Activated CD8-positive, alpha-beta memory T cell treated with anti-CD3 and anti-CD28 coated beads, Interleukin-2, amount 10 ng/mL, durations not matched to agents 7 days and 5 days (primary cell): Measurements from ENCODE around the gene SLC35E3. TPM values are rescaled to one million over a fixed set of nuclear protein-coding genes. Genes with fewer than 3 reads are reported as not detected.
A peak's percentile ranks its signal among the peaks of the same experiment; 100 is the strongest.
"Not testable (repeated sequence)": the region's sequence is repeated elsewhere in the genome, so short reads cannot be mapped to it uniquely, and the experiment has no call there.

ENCODE experiments used
- ATAC-seq: fragments of 150-1000 bp; cut with Tn5 transposase; one replicate; pipeline ENCODE4 v1.10.0; 2021; ENCODE audit warnings: moderate library complexity
- CTCF ChIA-PET: fragments of 350-600 bp; sonication (Branson Sonifier 250); formaldehyde crosslinking; loops from one replicate; lab custom pipeline; 2021; ENCODE audit warnings: antibody characterized with exemption; lab: Charles Lee
- DNase-seq: peaks from one replicate; pipeline ENCODE4 v3.0.0-alpha.2; 2020
- H3K27ac Mint-ChIP-seq: one replicate; pipeline ENCODE4 v1.8.0; 2021; ENCODE audit warnings: mild to moderate bottlenecking, mixed read lengths
- H3K27me3 Mint-ChIP-seq: one replicate; pipeline ENCODE4 v1.8.0; 2021; ENCODE audit warnings: mixed read lengths
- H3K36me3 Mint-ChIP-seq: one replicate; pipeline ENCODE4 v1.8.0; 2021; ENCODE audit warnings: mild to moderate bottlenecking, mixed read lengths
- H3K4me1 Mint-ChIP-seq: one replicate; pipeline ENCODE4 v1.8.0; 2021; ENCODE audit warnings: mixed read lengths
- H3K4me3 Mint-ChIP-seq: one replicate; pipeline ENCODE4 v1.8.0; 2021; ENCODE audit warnings: mild to moderate bottlenecking, moderate library complexity, mixed read lengths
- H3K9me3 Mint-ChIP-seq: one replicate; pipeline ENCODE4 v1.8.0; 2022; ENCODE audit warnings: low read depth, mixed read lengths
- total RNA-seq, 2 experiments: library from RNA; stranded (reverse); gene quantifications; one replicate each; pipeline ENCODE4 v1.2.3, GENCODE V29; 2021

SLC35E3 gene
- total RNA-seq, 2 experiments from 2014 or later: 10.3 to 10.8 TPM

GRCh38 chr12:68814490-68815231 lies 68.7 kb downstream of the SLC35E3 start:
- peak; percentile 10 for ATAC-seq

GRCh38 chr12:68815232-68815927 lies 69.4 kb downstream of the SLC35E3 start:
- Mint-ChIP-seq H3K9me3 (no peaks in the 10 kb centered on the region), H3K27ac (peak overlapping the region; percentile 35), H3K27me3 (no peaks in the 10 kb centered on the region), H3K4me3 (peak overlapping the region; percentile 35), H3K36me3 (peaks cover 63% of the 10 kb centered on the region), H3K4me1 (peaks cover 61% of the 10 kb centered on the region)
- ATAC-seq (peak; percentile 23), DNase-seq (no peak)
- CTCF ChIA-PET: interaction anchor here (0.6 to 5.9 kb wide), 3 partner anchors 15 to 316 kb away, joined by 3 to 40 read pairs (median 3); no protein-coding TSS in a partner anchor

More at GRCh38 chr12:68814490-68815231, 68.7 kb downstream of the SLC35E3 start:
- CTCF ChIA-PET: interaction anchor here (0.9 to 5.9 kb wide), 3 partner anchors 9 to 146 kb away, joined by 3 to 40 read pairs (median 3); no protein-coding TSS in a partner anchor
- Mint-ChIP-seq H3K4me3 (peak overlapping the region; percentile 35), H3K4me1 (peaks cover 62% of the 10 kb centered on the region), H3K9me3 (no peaks in the 10 kb centered on the region), H3K27me3 (no peaks in the 10 kb centered on the region), H3K36me3 (peaks cover 63% of the 10 kb centered on the region), H3K27ac (peak overlapping the region; percentile 35)
- no peak for DNase-seq

GRCh38 chr12:68815928-68816800 lies 70.2 kb downstream of the SLC35E3 start:
- H3K27me3 Mint-ChIP-seq: no peaks in the 10 kb centered on the region
- H3K4me1 Mint-ChIP-seq: peaks cover 61% of the 10 kb centered on the region
- DNase-seq (no peak), ATAC-seq (no peak)
- H3K27ac Mint-ChIP-seq: peak overlapping the region; percentile 70
- H3K4me3 Mint-ChIP-seq: no peak overlapping the region
- H3K9me3 Mint-ChIP-seq: no peaks in the 10 kb centered on the region
- H3K36me3 Mint-ChIP-seq: peaks cover 63% of the 10 kb centered on the region
- CTCF ChIA-PET: interaction anchor here (0.6 to 5.9 kb wide), 4 partner anchors 8 to 317 kb away, joined by 3 to 44 read pairs (median 24); partner anchors contain the start of gene MDM2

GRCh38 chr12:68819481-68819880 lies 73.5 kb downstream of the SLC35E3 start:
- Mint-ChIP-seq H3K36me3 (peaks cover 62% of the 10 kb centered on the region), H3K4me1 (peaks cover 46% of the 10 kb centered on the region)
- H3K4me3 Mint-ChIP-seq, ATAC-seq, H3K9me3 Mint-ChIP-seq, H3K27me3 Mint-ChIP-seq, DNase-seq, H3K27ac Mint-ChIP-seq: not testable (repeated sequence)
- CTCF ChIA-PET: interaction anchor here (1.0 to 5.8 kb wide), 4 partner anchors 10 to 84 kb away, joined by 3 to 44 read pairs (median 4); no protein-coding TSS in a partner anchor

GRCh38 chr12:68821357-68822188 lies 75.6 kb downstream of the SLC35E3 start:
- peaks cover 36% of the 10 kb centered on the region for H3K4me1 Mint-ChIP-seq
- CTCF ChIA-PET: interaction anchor here (1.6 to 5.8 kb wide), 2 partner anchors 9 to 21 kb away, joined by 4 to 44 read pairs; no protein-coding TSS in a partner anchor
- DNase-seq: no peak
- no peak overlapping the region for H3K4me3 Mint-ChIP-seq
- no peaks in the 10 kb centered on the region for H3K9me3 Mint-ChIP-seq
- peaks cover 59% of the 10 kb centered on the region for H3K36me3 Mint-ChIP-seq
- H3K27me3 Mint-ChIP-seq: no peaks in the 10 kb centered on the region
- H3K27ac Mint-ChIP-seq: peak overlapping the region; percentile 68
- peak; percentile 27 for ATAC-seq

- Mint-ChIP-seq H3K36me3 (peaks cover 62% of the 10 kb centered on the region), H3K27ac (no peak overlapping the region), H3K27me3 (no peaks in the 10 kb centered on the region), H3K4me1 (peaks cover 33% of the 10 kb centered on the region), H3K4me3 (no peak overlapping the region), H3K9me3 (no peaks in the 10 kb centered on the region)
- no peak for DNase-seq
- CTCF ChIA-PET: interaction anchor here (0.6 kb wide), 1 partner anchor 9 kb away, joined by 3 read pairs; no protein-coding TSS in a partner anchor
- no peak for ATAC-seq
Measured at GRCh38 chr12:68823696-68824095, 77.7 kb downstream of the SLC35E3 start.

GRCh38 chr12:68824131-68824530 lies 78.2 kb downstream of the SLC35E3 start:
- H3K9me3 Mint-ChIP-seq: no peaks in the 10 kb centered on the region
- H3K4me1 Mint-ChIP-seq: peaks cover 31% of the 10 kb centered on the region
- no peaks in the 10 kb centered on the region for H3K27me3 Mint-ChIP-seq
- no peak overlapping the region for H3K27ac Mint-ChIP-seq
- CTCF ChIA-PET: no interaction called here
- ATAC-seq (no peak), DNase-seq (no peak)
- no peak overlapping the region for H3K4me3 Mint-ChIP-seq
- peaks cover 60% of the 10 kb centered on the region for H3K36me3 Mint-ChIP-seq

GRCh38 chr12:68824597-68825250 lies 78.7 kb downstream of the SLC35E3 start:
- H3K27me3 Mint-ChIP-seq: no peaks in the 10 kb centered on the region
- no peaks in the 10 kb centered on the region for H3K9me3 Mint-ChIP-seq
- ATAC-seq: no peak
- CTCF ChIA-PET: no interaction called here
- H3K27ac Mint-ChIP-seq: no peak overlapping the region
- no peak overlapping the region for H3K4me3 Mint-ChIP-seq
- H3K4me1 Mint-ChIP-seq: peaks cover 28% of the 10 kb centered on the region
- H3K36me3 Mint-ChIP-seq: peaks cover 56% of the 10 kb centered on the region
- DNase-seq: no peak

GRCh38 chr12:68825569-68826217 lies 79.7 kb downstream of the SLC35E3 start:
- H3K27me3 Mint-ChIP-seq: no peaks in the 10 kb centered on the region
- peak overlapping the region; percentile 28 for H3K27ac Mint-ChIP-seq
- no peak for DNase-seq
- H3K4me3 Mint-ChIP-seq: no peak overlapping the region
- ATAC-seq: no peak
- H3K36me3 Mint-ChIP-seq: peaks cover 53% of the 10 kb centered on the region
- peaks cover 28% of the 10 kb centered on the region for H3K4me1 Mint-ChIP-seq
- CTCF ChIA-PET: no interaction called here
- no peaks in the 10 kb centered on the region for H3K9me3 Mint-ChIP-seq

GRCh38 chr12:68827895-68828671 lies 82.1 kb downstream of the SLC35E3 start:
- Mint-ChIP-seq H3K27ac (no peak overlapping the region), H3K36me3 (peaks cover 54% of the 10 kb centered on the region), H3K4me1 (peaks cover 18% of the 10 kb centered on the region), H3K4me3 (no peak overlapping the region), H3K27me3 (no peaks in the 10 kb centered on the region), H3K9me3 (no peaks in the 10 kb centered on the region)
- DNase-seq (no peak), ATAC-seq (no peak)
- CTCF ChIA-PET: interaction anchor here (1.0 to 4.7 kb wide), 3 partner anchors 9 to 39 kb away, joined by 3 to 40 read pairs (median 3); no protein-coding TSS in a partner anchor

GRCh38 chr12:68828672-68829068 lies 82.7 kb downstream of the SLC35E3 start:
- H3K27ac Mint-ChIP-seq: no peak overlapping the region
- no peaks in the 10 kb centered on the region for H3K27me3 Mint-ChIP-seq
- H3K36me3 Mint-ChIP-seq: peaks cover 50% of the 10 kb centered on the region
- DNase-seq (no peak), ATAC-seq (no peak)
- no peak overlapping the region for H3K4me3 Mint-ChIP-seq
- H3K9me3 Mint-ChIP-seq: no peaks in the 10 kb centered on the region
- CTCF ChIA-PET: interaction anchor here (1.0 to 4.7 kb wide), 3 partner anchors 8 to 39 kb away, joined by 3 to 40 read pairs (median 3); no protein-coding TSS in a partner anchor
- H3K4me1 Mint-ChIP-seq: peaks cover 16% of the 10 kb centered on the region
